ENCODE results near the gene FAM174C.

Gene FAM174C

GRCh38 chr19:1259876-1260748 is 15.2 kb upstream of the FAM174C start:
- H4K20me1 ChIP-seq (ENCODE audit: insufficient read depth, low read length) = no peaks in the 10 kb centered on the region
- no peaks in the 10 kb centered on the region for H3K9me2 ChIP-seq (ENCODE audit: low read depth, low read length)
- H3K27me3 ChIP-seq (ENCODE audit: insufficient read depth, low read length) = no peaks in the 10 kb centered on the region
- peaks cover 5% of the 10 kb centered on the region; the same call in 1 of the 2 replicates for H3F3A ChIP-seq (ENCODE audit: insufficient read depth, low read length)
- peak overlapping the region; percentile 86 for H3K4me2 ChIP-seq (ENCODE audit: low read length)
- H3K4me1 ChIP-seq (ENCODE audit: insufficient read depth, low read length, severe bottlenecking) = peaks cover 67% of the 10 kb centered on the region
- H3K9me3 ChIP-seq (ENCODE audit: low read length) = no peaks in the 10 kb centered on the region
- peak overlapping the region; percentile 97 for H3K27ac ChIP-seq (ENCODE audit: low read depth, low read length, poor library complexity, severe bottlenecking)
- peak overlapping the region; percentile 77 for H3K9ac ChIP-seq (ENCODE audit: low read length)
- peak overlapping the region; percentile 73 for H3K4me3 ChIP-seq (ENCODE audit: low read depth, low read length, poor library complexity, severe bottlenecking)
- TF ChIP-seq CTCF (IDR thresholded peaks at IDR 0.05; ENCODE audit: low read length) (no peak), EZH2 (IDR thresholded peaks at IDR 0.05; ENCODE audit: borderline replicate concordance, low read length) (no peak)
- H3K79me2 ChIP-seq (ENCODE audit: insufficient read depth, low read length) = no peaks in the 10 kb centered on the region
- H2AFZ ChIP-seq (ENCODE audit: low read length) = no peak overlapping the region
- H3K36me3 ChIP-seq (ENCODE audit: insufficient read depth, low read length) = peaks cover 28% of the 10 kb centered on the region

GRCh38 chr19:1260749-1261537 is 14.4 kb upstream of the FAM174C start:
- peaks cover 74% of the 10 kb centered on the region for H3K4me1 ChIP-seq (ENCODE audit: insufficient read depth, low read length, severe bottlenecking)
- H3K36me3 ChIP-seq (ENCODE audit: insufficient read depth, low read length) = peaks cover 20% of the 10 kb centered on the region
- H3F3A ChIP-seq (ENCODE audit: insufficient read depth, low read length) = peaks cover 5% of the 10 kb centered on the region; the same call in 1 of the 2 replicates
- TF ChIP-seq CTCF (IDR thresholded peaks at IDR 0.05; ENCODE audit: low read length) = no peak
- TF ChIP-seq EZH2 (IDR thresholded peaks at IDR 0.05; ENCODE audit: borderline replicate concordance, low read length) = no peak
- H3K4me2 ChIP-seq (ENCODE audit: low read length) = peak overlapping the region; percentile 86
- H4K20me1 ChIP-seq (ENCODE audit: insufficient read depth, low read length) = no peaks in the 10 kb centered on the region
- no peaks in the 10 kb centered on the region for H3K27me3 ChIP-seq (ENCODE audit: insufficient read depth, low read length)
- peak overlapping the region; percentile 73 for H3K4me3 ChIP-seq (ENCODE audit: low read depth, low read length, poor library complexity, severe bottlenecking)
- H2AFZ ChIP-seq (ENCODE audit: low read length) = no peak overlapping the region
- H3K9ac ChIP-seq (ENCODE audit: low read length) = peak overlapping the region; percentile 85
- H3K27ac ChIP-seq (ENCODE audit: low read depth, low read length, poor library complexity, severe bottlenecking) = peak overlapping the region; percentile 97
- H3K79me2 ChIP-seq (ENCODE audit: insufficient read depth, low read length) = no peaks in the 10 kb centered on the region
- H3K9me3 ChIP-seq (ENCODE audit: low read length) = no peaks in the 10 kb centered on the region
- no peaks in the 10 kb centered on the region for H3K9me2 ChIP-seq (ENCODE audit: low read depth, low read length)

GRCh38 chr19:1261538-1261797 is 13.9 kb upstream of the FAM174C start:
- H3K4me1 ChIP-seq (ENCODE audit: insufficient read depth, low read length, severe bottlenecking) = peaks cover 79% of the 10 kb centered on the region
- peak overlapping the region; percentile 85 for H3K4me2 ChIP-seq (ENCODE audit: low read length)
- no peaks in the 10 kb centered on the region for H4K20me1 ChIP-seq (ENCODE audit: insufficient read depth, low read length)
- no peak for TF ChIP-seq EZH2 (IDR thresholded peaks at IDR 0.05; ENCODE audit: borderline replicate concordance, low read length)
- TF ChIP-seq CTCF (IDR thresholded peaks at IDR 0.05; ENCODE audit: low read length) = peak; percentile 27; the same call in 1 of the 2 replicates
- H3K36me3 ChIP-seq (ENCODE audit: insufficient read depth, low read length) = peaks cover 17% of the 10 kb centered on the region
- peaks cover 5% of the 10 kb centered on the region; the same call in 1 of the 2 replicates for H3F3A ChIP-seq (ENCODE audit: insufficient read depth, low read length)
- H3K9me2 ChIP-seq (ENCODE audit: low read depth, low read length) = no peaks in the 10 kb centered on the region
- peak overlapping the region; percentile 73 for H3K4me3 ChIP-seq (ENCODE audit: low read depth, low read length, poor library complexity, severe bottlenecking)
- peak overlapping the region; percentile 85 for H3K9ac ChIP-seq (ENCODE audit: low read length)
- H3K79me2 ChIP-seq (ENCODE audit: insufficient read depth, low read length) = no peaks in the 10 kb centered on the region
- H3K27me3 ChIP-seq (ENCODE audit: insufficient read depth, low read length) = no peaks in the 10 kb centered on the region
- H2AFZ ChIP-seq (ENCODE audit: low read length) = no peak overlapping the region
- H3K9me3 ChIP-seq (ENCODE audit: low read length) = no peaks in the 10 kb centered on the region
- H3K27ac ChIP-seq (ENCODE audit: low read depth, low read length, poor library complexity, severe bottlenecking) = peak overlapping the region; percentile 89

All from OCI-LY1 (cell line).